NB4 (cell line): Measurements from ENCODE around the gene ARHGAP45.

Experiments used
- MYC ChIP-seq: IDR thresholded peaks from 2 replicates; pipeline ENCODE4 v1.6.1; 2011; ENCODE audit warnings: low read depth, low read length
- TF ChIP-seq, protein P1 (sequence below): IDR thresholded peaks from 2 replicates; pipeline ENCODE4 v1.6.1; 2011; ENCODE audit warnings: low read depth, low read length
- TF ChIP-seq, protein P2 (sequence below): IDR thresholded peaks from one replicate; pipeline ENCODE4 v1.5.1; 2012; ENCODE audit warnings: low read depth, low read length

- TF ChIP-seq, protein P1, sequence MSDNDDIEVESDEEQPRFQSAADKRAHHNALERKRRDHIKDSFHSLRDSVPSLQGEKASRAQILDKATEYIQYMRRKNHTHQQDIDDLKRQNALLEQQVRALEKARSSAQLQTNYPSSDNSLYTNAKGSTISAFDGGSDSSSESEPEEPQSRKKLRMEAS: no peak
- TF ChIP-seq, protein P2, sequence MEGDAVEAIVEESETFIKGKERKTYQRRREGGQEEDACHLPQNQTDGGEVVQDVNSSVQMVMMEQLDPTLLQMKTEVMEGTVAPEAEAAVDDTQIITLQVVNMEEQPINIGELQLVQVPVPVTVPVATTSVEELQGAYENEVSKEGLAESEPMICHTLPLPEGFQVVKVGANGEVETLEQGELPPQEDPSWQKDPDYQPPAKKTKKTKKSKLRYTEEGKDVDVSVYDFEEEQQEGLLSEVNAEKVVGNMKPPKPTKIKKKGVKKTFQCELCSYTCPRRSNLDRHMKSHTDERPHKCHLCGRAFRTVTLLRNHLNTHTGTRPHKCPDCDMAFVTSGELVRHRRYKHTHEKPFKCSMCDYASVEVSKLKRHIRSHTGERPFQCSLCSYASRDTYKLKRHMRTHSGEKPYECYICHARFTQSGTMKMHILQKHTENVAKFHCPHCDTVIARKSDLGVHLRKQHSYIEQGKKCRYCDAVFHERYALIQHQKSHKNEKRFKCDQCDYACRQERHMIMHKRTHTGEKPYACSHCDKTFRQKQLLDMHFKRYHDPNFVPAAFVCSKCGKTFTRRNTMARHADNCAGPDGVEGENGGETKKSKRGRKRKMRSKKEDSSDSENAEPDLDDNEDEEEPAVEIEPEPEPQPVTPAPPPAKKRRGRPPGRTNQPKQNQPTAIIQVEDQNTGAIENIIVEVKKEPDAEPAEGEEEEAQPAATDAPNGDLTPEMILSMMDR: no peak
- no peak for TF ChIP-seq MYC
Observed at GRCh38 chr19:1058112-1058511, 8.9 kb upstream of the ARHGAP45 start.
